ENCODE results near the gene WIPF3. TPM values are rescaled to one million over a fixed set of nuclear protein-coding genes. Genes with fewer than 3 reads are reported as not detected.

The WIPF3 gene
- total and polyA plus RNA-seq, 2 of the 4 experiments (the other 2 are of a cell fraction): not detected

GRCh38 chr7:29919790-29920189 lies 113.5 kb downstream of the WIPF3 start:
- H3K56ac ChIP-seq (ENCODE audit: extremely low read depth, insufficient read depth, low read length): no peak overlapping the region
- in situ Hi-C loops (cut with MboI; ENCODE audit: low sequenced_read_pairs) (no loop called here), intact Hi-C loops (cut with micrococcal nuclease) (loop anchor here (2.0 to 5.0 kb wide), 2 partner anchors 171 to 282 kb away; no protein-coding TSS in a partner anchor), dilution Hi-C loops (cut with HindIII; ENCODE audit: low sequenced_read_pairs, unreplicated experiment) (no loop called here)
- ATAC-seq (ENCODE audit: low read depth) (no peak), DNase-seq (no peak)
- no peak overlapping the region for H3K4ac ChIP-seq (ENCODE audit: low read depth, low read length)
- no peak overlapping the region for H2BK15ac ChIP-seq (ENCODE audit: low read depth, low read length)
- no peak overlapping the region for H3K23ac ChIP-seq (ENCODE audit: low read depth, low read length)
- H3K36me3 ChIP-seq (ENCODE audit: control insufficient read depth, insufficient read depth, low read length): peaks cover 36% of the 10 kb centered on the region
- no peak overlapping the region for H3K27ac ChIP-seq (ENCODE audit: insufficient read depth, low read length)
- TF ChIP-seq POLR2A (IDR thresholded peaks at IDR 0.05; ENCODE audit: low read depth, low read length) (no peak), MAFK (IDR thresholded peaks at IDR 0.05; ENCODE audit: low read depth, low read length) (peak; percentile 39; the same call in 1 of the 2 replicates)
- no peak overlapping the region for H2AK9ac ChIP-seq (replicated peaks; ENCODE audit: low read depth, low read length, poor library complexity)
- H3K9me3 ChIP-seq (ENCODE audit: control insufficient read depth, insufficient read depth, low read length): no peaks in the 10 kb centered on the region
- ChIA-PET CTCF (no interaction called here), POLR2A (ENCODE audit: unreplicated experiment) (no interaction called here)
- H2AFZ ChIP-seq (replicated peaks; ENCODE audit: low read length, poor library complexity): no peak overlapping the region
- no peaks in the 10 kb centered on the region for H3K27me3 ChIP-seq (ENCODE audit: control insufficient read depth, insufficient read depth, low read length)
- H2BK120ac ChIP-seq (ENCODE audit: low read depth, low read length): no peak overlapping the region
- no peak overlapping the region for H3K14ac ChIP-seq (replicated peaks; ENCODE audit: low read depth, low read length)
- no peaks in the 10 kb centered on the region for H3K4me1 ChIP-seq (ENCODE audit: control insufficient read depth, insufficient read depth, low read length)
- H2AK5ac ChIP-seq (ENCODE audit: low read depth, low read length): no peak overlapping the region
- no peak overlapping the region for H4K8ac ChIP-seq (ENCODE audit: low read depth in 2 of 2, low read length in 2 of 2)
- no TSS peak for BruUV-seq (replicated peaks)
- no peak overlapping the region for H3K18ac ChIP-seq (ENCODE audit: low read depth, low read length)
- no peaks in the 10 kb centered on the region for H3K9me1 ChIP-seq (ENCODE audit: insufficient read depth, low read length)
- H3K79me1 ChIP-seq (ENCODE audit: low read depth in 1 of 2, low read length in 2 of 2): peaks cover 3 to 6% of the 10 kb centered on the region in 2 experiments; a peak in 2 of 4 replicates
- no peak overlapping the region for H2BK20ac ChIP-seq (ENCODE audit: low read depth, low read length)
- no peak overlapping the region for H3K4me3 ChIP-seq (ENCODE audit: insufficient read depth, low read depth, low read length)
- no peak overlapping the region for H2BK5ac ChIP-seq (ENCODE audit: low read depth, low read length, poor library complexity, severe bottlenecking)
- no peak overlapping the region for H3K9ac ChIP-seq (ENCODE audit: low read depth, low read length)
- H4K91ac ChIP-seq (ENCODE audit: insufficient read depth, low read depth, low read length): no peak overlapping the region
- no CpG with 5 or more reads among the region's 5 CpGs for WGBS, 2 experiments (ENCODE audit: extremely low coverage in 2 of 2, insufficient read length in 1 of 2)
- H3K4me2 ChIP-seq (ENCODE audit: low read depth, low read length): no peak overlapping the region
- H4K5ac ChIP-seq (ENCODE audit: low read depth, low read length): no peak overlapping the region
- peaks cover 5% of the 10 kb centered on the region; the same call in 1 of the 2 replicates for H4K20me1 ChIP-seq (ENCODE audit: insufficient read depth, low read length)

Data from IMR-90 (cell line).